ENCODE results near the gene MAK. TPM values are rescaled to one million over a fixed set of nuclear protein-coding genes. Genes with fewer than 3 reads are reported as not detected.

Gene MAK
- total and polyA plus RNA-seq, 2 of the 13 experiments (the other 11 are each of a cell fraction or from before 2014, with no cell fraction given), result 0.04 TPM; not detected in 1

DNA sequence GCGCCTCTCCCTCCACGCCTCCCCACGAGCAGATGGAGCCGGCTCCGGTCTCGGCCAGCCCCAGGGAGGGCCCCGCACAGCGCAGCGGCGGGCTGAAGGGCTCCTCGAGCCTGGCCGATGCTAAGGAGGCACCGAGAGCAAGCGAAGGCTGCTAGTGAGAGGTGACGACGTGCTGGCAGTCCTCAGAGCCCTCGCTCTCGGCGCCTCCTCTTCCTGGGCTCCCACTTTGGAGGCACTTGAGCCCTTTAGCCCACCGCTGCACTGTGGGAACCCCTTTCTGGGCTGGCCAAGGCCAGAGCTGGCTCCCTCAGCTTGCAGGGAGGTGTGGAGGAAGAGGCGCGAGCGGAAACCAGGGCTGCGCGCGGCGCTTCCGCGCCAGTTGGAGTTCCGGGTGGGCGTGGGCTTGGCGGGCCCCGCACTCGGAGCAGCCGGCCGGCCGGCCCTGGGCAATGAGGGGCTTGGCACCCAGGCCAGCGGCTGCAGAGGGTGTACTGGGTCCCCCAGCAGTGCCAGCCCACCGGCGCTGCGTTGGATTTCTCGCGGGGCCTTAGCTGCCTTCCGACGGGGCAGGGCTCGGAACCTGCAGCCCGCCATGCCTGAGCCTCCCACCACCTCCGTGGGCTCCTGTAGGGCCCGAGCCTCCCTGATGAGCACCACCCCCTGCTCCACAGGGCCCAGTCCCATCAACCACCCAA, 117.9 kb downstream of the MAK start (continued):
- TF ChIP-seq PRDM15 (CRISPR knock-in tag; IDR thresholded peaks at IDR 0.05), result peak; percentile 33; the same call in 1 of the 2 replicates
- peak; percentile 82 for TF ChIP-seq ZNF879 (CRISPR knock-in tag; IDR thresholded peaks at IDR 0.05)
- TF ChIP-seq ZNF687 (CRISPR knock-in tag; IDR thresholded peaks at IDR 0.05), result peak; percentile 94
- 0 out of 2 replicates have a peak, but pooled peaks have one; percentile 65 for TF ChIP-seq KLF15 (CRISPR knock-in tag; IDR thresholded peaks at IDR 0.05; ENCODE audit: borderline replicate concordance)
- peak; percentile 4; the same call in 1 of the 2 replicates for TF ChIP-seq ZNF558 (CRISPR knock-in tag; IDR thresholded peaks at IDR 0.05; ENCODE audit: borderline replicate concordance)
- peak; percentile 13; the same call in 1 of the 2 replicates for TF ChIP-seq ZNF772 (CRISPR knock-in tag; IDR thresholded peaks at IDR 0.05)
- TF ChIP-seq REL (CRISPR knock-in tag; conservative IDR thresholded peaks at IDR 0.05), result 0 out of 2 replicates have a peak, but pooled peaks have one; percentile 55
- TF ChIP-seq, protein P1, sequence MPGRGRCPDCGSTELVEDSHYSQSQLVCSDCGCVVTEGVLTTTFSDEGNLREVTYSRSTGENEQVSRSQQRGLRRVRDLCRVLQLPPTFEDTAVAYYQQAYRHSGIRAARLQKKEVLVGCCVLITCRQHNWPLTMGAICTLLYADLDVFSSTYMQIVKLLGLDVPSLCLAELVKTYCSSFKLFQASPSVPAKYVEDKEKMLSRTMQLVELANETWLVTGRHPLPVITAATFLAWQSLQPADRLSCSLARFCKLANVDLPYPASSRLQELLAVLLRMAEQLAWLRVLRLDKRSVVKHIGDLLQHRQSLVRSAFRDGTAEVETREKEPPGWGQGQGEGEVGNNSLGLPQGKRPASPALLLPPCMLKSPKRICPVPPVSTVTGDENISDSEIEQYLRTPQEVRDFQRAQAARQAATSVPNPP (CRISPR knock-in tag; IDR thresholded peaks at IDR 0.05), result 0 out of 2 replicates have a peak, but pooled peaks have one; percentile 23
- TF ChIP-seq ARID4A (CRISPR knock-in tag; IDR thresholded peaks at IDR 0.05; ENCODE audit: borderline replicate concordance), result 0 out of 2 replicates have a peak, but pooled peaks have one; percentile 27
- 0 out of 2 replicates have a peak, but pooled peaks have one; percentile 48 for TF ChIP-seq ZNF256 (CRISPR knock-in tag; conservative IDR thresholded peaks at IDR 0.05)
- peak; percentile 73; the same call in 1 of the 2 replicates for TF ChIP-seq ZFP91 (CRISPR knock-in tag; IDR thresholded peaks at IDR 0.05; ENCODE audit: borderline replicate concordance)
